RPMI7951 (cell line): Measurements from ENCODE around the gene ACVR1C. TPM values are rescaled to one million over a fixed set of nuclear protein-coding genes. Genes with fewer than 3 reads are reported as not detected.

Experiments used
- DNase-seq: peaks from one replicate; pipeline ENCODE4 v3.0.0-alpha.2; 2012; ENCODE audit warnings: low read depth
- total RNA-seq: library from RNA; depleted of rRNA; stranded (reverse); fragments of >200 nt; shearing (Covaris generic); gene quantifications from 2 replicates; pipeline ENCODE4 v1.2.3, GENCODE V29; 2014; rRNA removed

ACVR1C gene
- total RNA-seq, 1 experiment from 2014 or later = 0.12 TPM

DNA sequence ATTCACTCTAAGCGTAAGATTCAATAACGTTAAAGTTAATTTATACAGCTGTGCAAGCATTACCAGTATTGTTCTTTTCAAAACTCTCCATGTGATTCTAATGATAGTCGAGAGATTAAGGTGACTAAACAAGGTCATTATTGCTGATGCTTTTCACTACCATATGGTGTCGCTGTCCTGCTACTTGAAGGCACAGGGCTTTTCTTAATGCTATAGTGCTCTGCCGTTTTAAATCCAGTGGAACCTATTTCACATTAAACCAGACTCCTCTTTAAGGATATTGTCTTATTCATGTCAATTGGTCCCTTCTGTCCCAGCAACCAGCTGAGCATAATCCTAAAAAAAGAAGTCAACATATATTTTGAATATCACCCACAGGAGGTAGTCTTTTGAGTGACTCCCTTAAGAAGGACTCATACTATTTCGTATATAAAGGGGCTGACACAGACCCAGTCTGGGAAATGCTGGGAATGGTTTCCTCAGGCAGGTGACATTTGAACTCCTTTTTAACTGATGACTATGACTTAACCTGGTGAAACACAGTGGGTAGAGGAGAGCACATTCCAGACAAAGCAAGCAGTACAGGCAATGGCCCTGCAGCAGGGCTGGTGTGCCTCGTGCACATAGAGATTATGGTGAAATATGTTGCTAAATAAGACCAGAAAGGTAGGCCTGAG lies 130.9 kb downstream of the ACVR1C start:
- DNase-seq = peak; percentile 43

GRCh38 chr2:157492189-157492773 lies 136.4 kb downstream of the ACVR1C start:
- peak; percentile 66 for DNase-seq

- no peak for DNase-seq
Observed at GRCh38 chr2:157489983-157490382, 138.7 kb downstream of the ACVR1C start.

GRCh38 chr2:157488877-157489276 lies 139.8 kb downstream of the ACVR1C start:
- peak; percentile 8 for DNase-seq

DNA sequence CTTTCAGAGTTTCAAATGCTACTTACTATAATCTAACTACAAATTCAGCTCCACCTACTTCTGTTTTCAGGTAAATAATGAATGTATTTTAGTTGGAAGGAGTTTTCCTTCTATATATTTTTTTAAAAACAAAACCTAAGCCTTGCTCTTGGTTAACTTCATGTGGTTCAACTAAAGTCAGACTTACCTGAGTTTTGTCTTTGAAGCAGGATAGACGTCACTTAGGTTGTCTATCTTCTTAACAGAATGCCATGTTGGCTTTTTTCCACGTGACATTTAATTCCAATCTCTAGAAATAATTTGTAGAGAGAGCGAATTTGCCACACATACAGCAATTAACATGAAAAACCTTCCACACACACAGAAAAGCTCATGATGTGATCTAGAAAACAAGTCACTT lies 140.9 kb downstream of the ACVR1C start:
- DNase-seq = no peak

DNA sequence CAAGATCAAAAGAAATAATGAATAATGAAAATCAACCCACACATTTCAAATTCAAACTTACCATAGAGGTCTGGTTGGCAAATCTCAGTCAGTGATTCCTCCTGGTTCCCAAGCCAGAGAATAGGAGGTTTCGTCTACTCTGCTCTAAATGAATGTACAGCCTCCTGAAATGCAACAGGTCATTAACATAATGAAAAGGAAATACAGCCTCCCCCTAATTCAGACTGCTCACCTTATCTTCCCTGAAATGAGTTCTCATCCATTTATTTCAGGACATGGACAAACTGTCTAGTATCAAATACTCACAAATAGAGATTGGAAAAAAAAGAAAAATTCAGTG lies 141.4 kb downstream of the ACVR1C start:
- no peak for DNase-seq

- DNase-seq = no peak
Observed at GRCh38 chr2:157486596-157487270, 141.9 kb downstream of the ACVR1C start.

DNA sequence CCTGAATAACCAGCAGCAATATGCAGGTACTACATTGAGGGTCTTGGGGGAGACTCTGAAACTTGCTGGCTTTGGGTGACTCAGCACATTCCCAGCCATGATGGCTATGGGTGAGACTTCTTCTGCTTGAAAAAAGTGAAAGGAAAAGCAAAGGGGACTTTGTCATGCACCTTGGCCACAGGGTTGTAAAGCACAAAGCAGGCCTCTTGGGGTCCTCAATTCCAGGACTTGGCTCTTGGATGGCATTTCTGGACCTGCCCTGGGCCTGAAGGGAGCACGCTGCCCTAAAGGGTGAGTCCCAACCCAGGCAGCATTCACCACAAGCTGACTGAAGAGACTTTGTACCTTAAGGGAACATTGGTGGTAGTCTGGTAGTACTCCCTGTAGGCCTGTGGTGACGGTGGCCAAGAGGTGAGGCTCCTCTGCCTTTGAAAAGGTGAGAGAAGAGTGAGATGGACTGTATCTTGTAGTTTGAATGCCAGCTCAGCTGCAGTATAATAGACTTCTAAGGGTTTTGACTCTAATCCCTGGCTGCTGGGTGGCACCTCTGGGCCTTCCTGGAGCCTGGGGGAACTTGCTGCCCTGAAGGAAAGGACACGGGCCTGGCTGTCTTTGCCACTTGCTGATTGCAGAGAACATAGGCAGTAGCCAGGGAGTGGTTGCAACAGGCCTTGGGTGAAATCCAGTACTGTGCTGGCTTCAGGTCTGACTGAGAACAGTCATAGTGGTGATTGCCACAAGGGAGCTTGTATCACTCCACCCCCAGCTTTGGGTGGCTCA lies 148.3 kb downstream of the ACVR1C start:
- DNase-seq = peak; percentile 30

GRCh38 chr2:157479081-157480027 lies 149.3 kb downstream of the ACVR1C start:
- no peak for DNase-seq

DNA sequence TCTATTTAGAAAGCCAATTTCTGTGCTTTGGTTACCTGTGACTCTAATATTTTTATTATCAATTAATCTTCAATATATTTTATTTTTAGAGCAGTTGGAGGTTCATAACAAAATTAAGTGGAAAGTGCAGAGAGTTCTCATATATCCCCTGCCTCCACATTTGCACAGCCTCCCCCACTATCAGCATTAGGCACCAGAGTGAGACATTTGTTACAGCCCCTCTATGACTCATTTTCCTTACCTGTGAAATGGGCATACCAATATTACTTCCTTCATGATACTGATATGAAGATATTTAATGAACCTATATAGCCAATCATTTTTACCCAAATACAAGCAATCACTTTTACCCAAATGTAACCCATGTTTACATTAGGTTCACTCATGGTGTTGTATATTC lies 150.7 kb downstream of the ACVR1C start:
- DNase-seq = no peak

- DNase-seq = no peak
Observed at GRCh38 chr2:157476953-157477709, 151.5 kb downstream of the ACVR1C start.

Other genes starting within 250 kb of the ACVR1C start
- 0.72 and 1.8 TPM in 2 replicates for gene CYTIP, start 184.8 kb downstream of the ACVR1C start, total RNA-seq
- gene ACVR1, start 247.5 kb upstream of the ACVR1C start, total RNA-seq = 28.5 and 33.6 TPM in 2 replicates